HuH-7 (cell line): ENCODE measurements around the gene THUMPD1.
"Not testable (repeated sequence)": the region's sequence is repeated elsewhere in the genome, so short reads cannot be mapped to it uniquely, and the experiment has no call there.

ENCODE experiments used
- DNase-seq: peaks from one replicate; pipeline ENCODE4 v3.0.0; 2011; ENCODE audit warnings: low spot score

Gene THUMPD1, protein sequence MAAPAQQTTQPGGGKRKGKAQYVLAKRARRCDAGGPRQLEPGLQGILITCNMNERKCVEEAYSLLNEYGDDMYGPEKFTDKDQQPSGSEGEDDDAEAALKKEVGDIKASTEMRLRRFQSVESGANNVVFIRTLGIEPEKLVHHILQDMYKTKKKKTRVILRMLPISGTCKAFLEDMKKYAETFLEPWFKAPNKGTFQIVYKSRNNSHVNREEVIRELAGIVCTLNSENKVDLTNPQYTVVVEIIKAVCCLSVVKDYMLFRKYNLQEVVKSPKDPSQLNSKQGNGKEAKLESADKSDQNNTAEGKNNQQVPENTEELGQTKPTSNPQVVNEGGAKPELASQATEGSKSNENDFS

DNA sequence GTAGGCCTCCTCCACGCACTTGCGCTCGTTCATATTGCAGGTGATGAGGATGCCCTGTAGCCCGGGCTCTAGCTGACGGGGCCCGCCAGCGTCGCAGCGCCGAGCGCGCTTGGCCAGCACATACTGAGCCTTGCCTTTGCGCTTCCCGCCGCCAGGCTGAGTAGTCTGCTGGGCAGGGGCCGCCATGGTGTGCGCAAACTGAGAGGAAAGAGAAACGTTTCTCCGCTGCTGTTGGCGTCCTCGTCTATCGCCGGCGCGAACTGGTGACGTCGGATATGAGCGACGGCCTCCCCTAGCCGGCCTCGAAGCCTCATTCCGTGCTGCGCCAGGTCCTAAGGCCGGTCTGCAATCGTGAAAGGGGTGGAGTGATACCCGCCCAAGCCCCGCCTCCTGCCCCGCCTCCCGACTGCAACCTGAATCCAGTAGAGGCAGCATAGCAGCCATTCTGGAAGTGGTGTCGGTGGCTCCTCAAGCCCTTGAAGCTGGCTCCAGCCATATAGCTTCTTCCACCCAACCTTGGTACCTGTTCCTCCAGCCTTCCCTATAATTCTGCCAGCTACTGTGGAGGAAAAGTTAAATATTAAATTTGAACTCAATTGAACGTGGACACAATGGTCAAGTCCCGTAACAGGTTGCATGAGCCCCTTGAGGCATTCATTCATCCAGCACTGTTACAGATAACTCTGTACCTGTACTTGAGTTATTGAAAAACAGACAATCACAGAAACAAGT lies at the start of gene THUMPD1:
THUMPD1 (minus strand) TSS at position 265 of the 732 bp plus-strand sequence; CDS start at position 186, 79 bp downstream.
- DNase-seq: peak; percentile 89

- no peak for DNase-seq
These were observed 47.5 kb upstream of the THUMPD1 start for GRCh38 chr16:20789130-20789529.

DNA sequence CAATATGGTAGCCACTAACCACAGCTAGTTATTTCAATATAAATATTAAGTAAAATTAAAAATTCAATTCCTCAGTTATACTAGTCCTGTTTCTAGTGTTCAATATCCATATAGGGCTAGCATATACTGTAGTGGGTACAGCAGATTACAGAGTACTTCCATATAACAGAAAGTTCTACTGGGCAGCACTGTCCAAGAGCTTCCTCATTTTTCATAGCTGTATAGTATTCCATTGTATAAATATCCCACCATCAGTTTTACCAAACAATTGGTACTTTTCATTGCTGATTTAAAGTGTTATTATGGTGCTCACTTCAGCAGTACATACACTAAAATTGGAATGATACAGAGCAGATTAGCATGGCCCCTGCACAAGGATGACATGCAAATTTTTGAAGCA lies 42.6 kb upstream of the THUMPD1 start:
- DNase-seq: no peak

GRCh38 chr16:20782470-20782869 lies 40.9 kb upstream of the THUMPD1 start:
- DNase-seq: no peak

DNA sequence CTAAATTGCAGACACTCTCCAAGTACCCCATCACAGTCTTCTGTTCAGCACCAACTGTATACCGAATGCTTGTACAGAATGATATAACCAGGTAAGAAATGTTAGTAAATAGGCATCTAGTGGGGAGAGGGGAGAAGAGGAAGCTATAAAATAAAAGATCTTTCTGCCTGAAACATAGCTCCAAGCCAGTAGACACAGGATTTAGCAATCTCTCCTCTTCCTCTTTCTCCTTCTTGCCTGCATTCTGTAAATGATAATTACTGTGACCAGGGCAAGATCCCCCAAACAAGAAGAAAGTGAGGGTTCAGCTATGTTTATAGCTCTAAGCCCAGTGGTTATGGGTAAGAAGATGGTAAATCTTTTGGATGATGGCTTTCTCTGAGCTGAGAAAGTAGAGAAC lies 40.1 kb upstream of the THUMPD1 start:
- DNase-seq: no peak

- DNase-seq: peak; percentile 68
These were observed 33.2 kb upstream of the THUMPD1 start for GRCh38 chr16:20774703-20775362.

DNA sequence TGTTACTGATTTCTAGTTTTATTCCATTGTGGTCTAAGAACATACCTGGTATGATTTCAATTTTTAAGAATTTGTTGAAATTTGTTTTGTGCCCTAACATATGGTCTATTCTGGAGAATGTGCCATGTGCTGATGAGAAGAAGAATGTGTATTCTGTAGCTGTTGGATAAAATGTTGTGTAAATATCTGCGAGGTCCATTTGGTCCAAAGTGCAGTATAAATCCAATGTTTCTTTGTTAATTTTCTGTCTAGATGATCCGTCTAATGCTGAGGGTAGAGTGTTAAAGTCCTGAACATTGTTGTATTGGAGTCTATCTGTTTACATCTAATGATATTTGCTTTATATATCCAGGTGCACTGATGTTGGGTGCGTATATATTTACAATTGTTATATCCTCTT lies 32.1 kb upstream of the THUMPD1 start:
- DNase-seq: no peak

- no peak for DNase-seq
These were observed 27.2 kb upstream of the THUMPD1 start for GRCh38 chr16:20768818-20769217.

DNA sequence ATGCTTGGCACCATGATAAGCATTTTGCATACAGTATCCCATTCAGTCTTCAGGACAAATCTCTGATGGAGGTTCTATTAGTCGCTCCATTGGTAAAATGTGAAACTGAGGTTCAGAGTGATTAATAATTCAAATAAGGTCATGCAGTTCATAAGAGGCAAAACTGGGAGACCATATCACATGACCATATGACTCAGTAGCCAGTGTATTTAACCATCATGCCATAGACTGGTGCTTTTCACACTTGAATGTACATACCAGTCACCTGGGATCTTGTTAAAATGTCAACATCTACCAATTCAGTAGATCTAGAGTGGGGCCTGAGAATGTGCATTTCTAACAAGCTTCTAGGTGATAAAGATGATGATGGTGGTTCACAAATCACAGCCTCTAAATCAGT lies 26.5 kb upstream of the THUMPD1 start:
- DNase-seq: no peak

DNA sequence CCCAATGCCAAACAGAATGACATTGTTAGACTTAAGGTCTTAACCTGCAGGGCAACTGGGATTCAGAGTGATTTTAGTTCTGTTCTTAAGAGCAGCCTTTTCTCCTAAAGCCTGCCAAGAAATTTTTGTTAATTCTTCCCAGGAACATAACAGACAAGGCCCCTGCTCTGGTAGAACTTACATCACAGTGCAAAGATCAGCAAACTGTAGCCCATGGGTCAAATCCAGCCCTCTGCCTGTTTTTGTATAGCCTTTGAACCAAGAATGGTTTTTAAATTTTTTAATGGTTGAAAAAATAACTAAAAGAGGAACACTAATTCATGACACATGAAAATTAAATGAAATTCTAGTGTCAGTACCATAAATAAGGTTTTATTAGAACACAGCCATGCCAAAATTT lies 26.0 kb upstream of the THUMPD1 start:
- DNase-seq: no peak

DNA sequence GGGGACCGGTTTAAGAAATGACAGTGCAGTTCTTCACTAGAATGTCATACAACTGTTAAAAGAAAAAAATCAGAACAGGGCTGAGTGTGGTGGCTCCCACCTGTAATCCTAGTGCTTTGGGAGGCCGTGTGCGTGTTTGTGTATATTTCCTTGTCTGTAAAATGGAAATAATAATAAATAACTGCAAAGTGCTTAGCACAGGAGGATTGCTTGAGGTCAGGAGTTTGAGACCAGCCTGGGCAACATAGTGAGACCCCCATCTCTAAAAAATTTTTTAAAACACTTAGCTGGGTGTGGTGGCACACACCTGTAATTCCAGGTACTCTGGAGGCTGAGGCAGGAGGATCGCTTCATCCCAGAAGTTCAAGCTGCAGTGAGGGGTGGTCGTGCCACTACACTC lies 24.7 kb upstream of the THUMPD1 start:
- DNase-seq: no peak

DNA sequence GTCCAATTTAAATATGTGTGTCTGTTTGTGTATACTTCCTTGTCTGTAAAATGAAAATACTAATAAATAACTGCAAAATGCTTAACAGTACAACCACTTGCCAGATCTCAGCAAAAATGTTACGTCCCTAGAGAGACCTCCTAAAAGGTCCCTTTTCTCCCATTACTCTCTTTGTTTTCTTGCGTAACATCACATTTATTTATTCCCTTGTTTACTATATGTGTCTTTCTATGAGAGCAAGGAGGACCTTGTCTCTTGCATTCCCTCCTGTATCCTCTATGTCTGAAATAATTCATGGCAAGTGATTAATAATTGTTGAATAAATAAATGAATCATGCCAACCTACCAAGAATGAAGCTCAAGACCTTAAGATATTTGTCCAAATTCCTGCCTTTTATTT lies 24.1 kb upstream of the THUMPD1 start:
- no peak for DNase-seq

DNA sequence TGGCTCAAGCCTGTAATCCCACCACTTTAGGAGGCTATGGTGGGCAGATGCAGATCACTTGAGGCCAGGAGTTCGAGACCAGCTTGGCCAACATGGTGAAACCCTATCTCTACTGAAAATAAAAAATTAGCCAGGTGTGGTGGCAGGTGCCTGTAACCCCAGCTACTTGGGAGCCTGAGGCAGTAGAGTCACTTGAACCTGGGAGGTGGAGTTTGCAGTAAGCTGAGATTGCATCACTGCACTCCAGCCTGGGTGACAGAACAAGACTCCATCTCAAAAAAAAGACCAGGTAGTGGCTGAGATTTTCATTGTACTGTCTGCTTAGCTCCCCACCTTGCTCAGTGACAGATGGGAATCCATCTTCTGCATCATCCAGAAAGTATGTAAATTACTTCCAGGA lies 22.8 kb upstream of the THUMPD1 start:
- not testable (repeated sequence) for DNase-seq

DNA sequence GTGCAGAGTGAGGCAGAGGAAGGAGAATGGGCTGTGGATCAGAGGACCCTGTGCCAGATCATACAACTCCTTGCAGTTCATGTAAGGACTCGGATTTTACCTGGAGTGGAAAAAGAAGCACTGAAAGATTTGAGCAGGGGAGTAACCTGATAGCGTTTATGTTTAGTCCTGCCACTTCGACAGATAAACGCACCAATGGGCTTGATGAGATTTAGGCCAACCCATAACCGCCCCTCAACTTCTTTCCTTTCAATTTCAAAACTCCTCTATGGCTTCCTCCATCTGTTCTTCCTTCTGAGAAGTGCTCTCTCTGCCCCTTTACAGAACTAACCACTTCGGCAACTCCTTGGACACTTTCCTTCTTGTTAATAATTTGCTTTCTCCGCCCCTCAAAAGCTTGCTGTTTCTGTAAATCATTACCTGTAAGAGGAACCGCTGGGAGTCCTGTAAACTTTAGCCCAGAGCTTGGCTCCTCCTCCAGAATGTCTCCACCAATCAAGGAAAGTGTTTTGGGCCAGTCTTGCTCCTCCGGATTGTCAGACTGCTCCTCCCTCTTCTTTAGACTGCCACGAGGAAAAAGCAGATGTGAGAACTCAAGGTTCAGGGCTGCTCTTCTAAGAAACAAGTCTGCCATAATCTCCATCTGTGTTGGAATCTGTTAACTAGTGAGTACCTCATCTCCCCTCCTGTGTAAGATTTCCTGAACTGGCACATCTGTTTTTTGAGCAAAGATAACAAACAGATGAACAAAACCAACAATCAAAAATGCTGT lies 22.0 kb upstream of the THUMPD1 start, which contains the start of gene ACSM3:
ACSM3 (plus strand) TSS at position 554 of the 772 bp plus-strand sequence. CDS start 6,021 bp downstream, outside the sequence.
- DNase-seq: peak; percentile 73

GRCh38 chr16:20762404-20763123 lies 20.9 kb upstream of the THUMPD1 start:
- DNase-seq: no peak

DNA sequence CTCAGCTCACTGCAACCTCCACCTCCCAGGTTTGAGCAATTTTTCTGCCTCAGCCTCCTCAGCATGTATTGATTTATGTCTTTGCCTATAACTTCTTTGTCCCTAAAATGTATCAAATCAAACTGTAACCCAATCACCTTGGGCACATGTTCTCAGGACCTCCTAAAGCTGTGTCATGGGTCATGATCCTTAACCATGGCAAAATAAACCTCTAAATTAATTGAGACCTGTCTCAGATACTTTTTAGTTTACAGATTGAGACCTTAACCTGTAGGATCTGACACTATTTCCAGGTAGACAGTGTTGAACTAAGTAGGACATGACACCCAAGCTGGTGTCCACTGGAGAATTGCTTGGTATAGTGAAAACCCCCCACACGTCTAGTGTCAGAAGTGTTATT lies 19.6 kb upstream of the THUMPD1 start:
- DNase-seq: no peak

GRCh38 chr16:20760346-20760745 lies 18.7 kb upstream of the THUMPD1 start:
- no peak for DNase-seq

DNA sequence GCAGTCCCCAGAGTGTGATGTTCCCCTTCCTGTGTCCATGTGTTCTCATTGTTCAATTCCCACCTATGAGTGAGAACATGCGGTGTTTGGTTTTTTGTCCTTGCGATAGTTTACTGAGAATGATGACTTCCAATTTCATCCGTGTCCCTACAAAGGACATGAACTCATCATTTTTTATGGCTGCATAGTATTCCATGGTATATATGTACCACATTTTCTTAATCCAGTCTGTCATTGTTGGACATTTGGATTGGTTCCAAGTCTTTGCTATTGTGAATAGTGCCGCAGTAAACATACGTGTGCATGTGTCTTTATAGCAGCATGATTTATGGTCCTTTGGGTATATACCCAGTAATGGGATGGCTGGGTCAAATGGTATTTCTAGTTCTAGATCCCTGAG lies 14.2 kb upstream of the THUMPD1 start:
- not testable (repeated sequence) for DNase-seq

DNA sequence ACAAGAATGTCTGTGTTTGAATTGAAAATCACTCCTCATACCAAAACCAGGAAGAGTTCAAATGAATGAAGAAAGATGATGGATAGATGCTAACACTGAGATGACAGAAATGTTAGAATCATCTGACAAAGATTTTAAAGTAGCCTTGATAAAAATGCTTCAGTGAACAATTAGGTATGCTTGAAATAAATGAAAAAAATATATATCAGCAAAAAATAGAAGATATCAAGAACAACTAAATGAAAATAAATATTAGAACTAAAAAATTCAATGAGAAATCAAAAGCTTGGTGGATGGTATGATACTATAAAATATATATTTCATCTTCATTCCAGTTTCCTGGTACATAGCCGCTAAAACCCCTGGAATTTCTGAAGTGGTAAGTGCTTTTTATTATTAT lies 13.6 kb upstream of the THUMPD1 start:
- DNase-seq: no peak

DNA sequence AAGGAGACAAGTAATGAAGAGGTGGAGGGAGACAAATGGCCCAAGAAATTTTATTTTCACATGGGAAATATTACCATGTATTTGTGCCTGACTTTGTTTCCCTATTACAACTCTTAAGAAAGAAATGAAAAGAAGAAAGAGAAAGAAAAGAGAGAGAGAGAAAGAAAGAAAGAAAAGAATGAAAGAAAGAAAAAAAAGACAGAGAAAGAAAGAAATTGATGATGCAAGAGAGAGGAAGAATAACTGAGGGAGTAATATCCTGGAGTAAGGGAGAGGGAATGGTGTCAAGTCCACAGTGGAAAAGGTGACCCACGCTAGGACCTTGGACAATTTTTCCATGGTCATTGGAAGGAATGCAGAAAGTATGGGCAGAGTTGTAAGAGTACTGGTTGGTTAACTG lies 12.1 kb upstream of the THUMPD1 start:
- DNase-seq: no peak

- DNase-seq: no peak
These were observed 8.9 kb upstream of the THUMPD1 start for GRCh38 chr16:20750558-20750957.
